Duodenal mucosa (tissue), 2 donors: ENCODE results near the gene AZGP1.
"Not testable (repeated sequence)": the region's sequence is repeated elsewhere in the genome, so short reads cannot be mapped to it uniquely, and the experiment has no call there.

ENCODE experiments used
- H3K27ac ChIP-seq: one replicate; pipeline ENCODE4 v1.7.0; 2013; ENCODE audit warnings: low read depth, low read length
- H3K27me3 ChIP-seq, 2 donors: one replicate each; pipeline ENCODE4 v1.7.0; 2013; ENCODE audit warnings: low read length in 2 of 2, control low read depth in 1 of 2; ENCODE audit not compliant: insufficient read depth in 2 of 2, control insufficient read depth in 1 of 2
- H3K36me3 ChIP-seq, 2 donors: one replicate each; pipeline ENCODE4 v1.7.0; 2013; ENCODE audit warnings: low read length in 2 of 2, control low read depth in 1 of 2; ENCODE audit not compliant: insufficient read depth in 2 of 2, control insufficient read depth in 1 of 2
- H3K4me1 ChIP-seq, 2 donors: one replicate each; pipeline ENCODE4 v1.7.0; 2013; ENCODE audit warnings: low read length in 2 of 2, control low read depth in 1 of 2; ENCODE audit not compliant: insufficient read depth in 2 of 2, control insufficient read depth in 1 of 2
- H3K4me3 ChIP-seq, 2 donors: one replicate each; pipeline ENCODE4 v1.7.0; 2013; ENCODE audit warnings: low read length in 2 of 2, low read depth in 1 of 2
- H3K9ac ChIP-seq, 2 donors: one replicate each; pipeline ENCODE4 v1.7.0; 2013; ENCODE audit warnings: low read length in 2 of 2, low read depth in 1 of 2
- H3K9me3 ChIP-seq, 2 donors: one replicate each; pipeline ENCODE4 v1.7.0; 2013; ENCODE audit warnings: low read length in 2 of 2, control low read depth in 1 of 2; ENCODE audit not compliant: control insufficient read depth in 1 of 2

Gene AZGP1

DNA sequence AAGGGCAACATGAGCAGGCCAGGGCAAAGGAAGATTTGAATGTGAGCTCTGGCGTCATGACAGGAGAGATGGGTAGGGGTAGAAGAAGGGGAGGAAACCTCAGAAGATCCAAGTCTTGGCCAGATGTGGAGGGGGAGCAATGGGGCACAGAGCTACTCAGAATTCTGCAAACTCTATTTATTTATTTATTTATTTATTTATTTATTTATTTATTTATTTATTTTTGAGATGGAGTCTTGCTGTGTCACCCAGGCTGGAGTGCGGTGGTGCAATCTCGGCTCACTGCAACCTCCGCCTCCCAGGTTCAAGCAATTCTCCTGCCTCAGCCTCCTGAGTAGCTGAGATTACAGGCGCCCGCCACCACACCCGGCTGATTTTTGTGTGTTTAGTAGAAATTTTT lies 21.2 kb downstream of the AZGP1 start:
- not testable (repeated sequence) for H3K4me3 ChIP-seq, H3K9ac ChIP-seq, H3K27ac ChIP-seq, H3K4me1 ChIP-seq, H3K36me3 ChIP-seq, H3K9me3 ChIP-seq, H3K27me3 ChIP-seq

DNA sequence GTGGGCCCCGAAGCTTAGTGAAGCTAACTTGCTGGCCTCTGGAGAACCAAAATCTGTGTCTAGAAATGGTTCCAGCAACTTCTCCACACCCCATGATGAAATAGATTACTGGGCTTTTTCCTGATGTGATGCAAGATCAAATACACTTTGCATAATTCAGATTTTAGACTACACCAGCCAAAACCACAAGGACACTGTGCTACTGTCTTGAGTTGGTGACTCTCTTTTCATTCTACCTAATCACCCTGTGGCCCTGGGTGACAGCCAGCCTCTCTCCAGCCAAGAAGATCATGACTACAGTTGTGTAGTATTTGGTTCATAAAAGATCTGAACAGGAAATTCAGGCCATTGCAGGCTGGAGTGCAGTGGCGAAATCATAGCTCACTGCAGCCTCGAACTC lies 22.2 kb downstream of the AZGP1 start:
- Histone ChIP-seq H3K9me3 (peaks cover 2 to 4% of the 10 kb centered on the region in 2 donors), H3K36me3 (no peaks in the 10 kb centered on the region), H3K27ac (no peak overlapping the region), H3K4me3 (no peak overlapping the region), H3K4me1 (no peaks in the 10 kb centered on the region), H3K27me3 (no peaks in the 10 kb centered on the region), H3K9ac (no peak overlapping the region)

GRCh38 chr7:99952649-99953048 lies 23.2 kb downstream of the AZGP1 start:
- not testable (repeated sequence) for H3K9me3 ChIP-seq, H3K27me3 ChIP-seq, H3K27ac ChIP-seq, H3K4me1 ChIP-seq, H3K36me3 ChIP-seq, H3K4me3 ChIP-seq, H3K9ac ChIP-seq

DNA sequence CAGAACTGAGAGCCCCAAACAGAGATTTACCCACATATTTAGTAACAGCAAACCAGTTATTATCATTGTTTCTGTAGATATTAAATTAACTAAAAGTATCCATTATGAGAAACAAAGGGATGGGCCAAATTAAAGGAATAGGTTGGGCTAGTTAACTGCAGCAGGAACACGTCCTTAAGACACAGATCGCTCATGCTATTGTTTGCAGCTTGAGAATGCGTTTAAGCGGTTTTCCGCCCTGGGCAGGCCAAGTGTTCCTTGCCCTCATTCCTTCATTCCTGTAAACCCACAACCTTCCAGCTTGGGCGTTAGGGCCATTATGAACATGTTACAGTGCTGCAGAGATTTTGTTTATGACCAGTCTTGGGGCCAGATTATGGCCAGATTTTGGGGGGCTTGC lies 25.0 kb downstream of the AZGP1 start:
- not testable (repeated sequence) for H3K4me1 ChIP-seq, H3K27me3 ChIP-seq, H3K36me3 ChIP-seq, H3K9me3 ChIP-seq, H3K27ac ChIP-seq, H3K9ac ChIP-seq, H3K4me3 ChIP-seq

- Histone ChIP-seq H3K9ac (no peak overlapping the region), H3K27ac (no peak overlapping the region), H3K4me1 (no peaks in the 10 kb centered on the region), H3K27me3 (no peaks in the 10 kb centered on the region), H3K36me3 (no peaks in the 10 kb centered on the region), H3K9me3 (peaks cover 2 to 4% of the 10 kb centered on the region in 2 donors), H3K4me3 (no peak overlapping the region)
Measured at GRCh38 chr7:99949645-99950228, 26.1 kb downstream of the AZGP1 start.

DNA sequence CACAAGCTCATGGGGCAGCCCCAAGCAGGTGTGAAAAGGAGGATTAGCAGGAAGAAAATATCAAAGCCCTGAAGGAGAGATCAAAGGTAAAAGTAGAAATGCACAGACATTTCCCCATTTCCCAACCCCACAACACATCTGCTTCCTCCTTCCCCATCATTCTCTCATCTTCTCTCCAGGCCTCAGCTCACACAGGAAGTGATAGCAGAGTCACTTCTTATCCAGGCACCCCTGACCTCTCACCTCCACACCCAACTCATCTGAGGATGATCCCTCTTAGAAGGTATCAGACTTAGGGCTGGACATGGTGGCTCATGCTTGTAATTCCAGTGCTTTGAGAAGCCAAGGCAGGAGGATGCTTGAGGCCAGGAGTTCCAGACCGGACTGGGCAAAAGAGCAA lies 28.2 kb downstream of the AZGP1 start:
- Histone ChIP-seq H3K9ac (no peak overlapping the region), H3K36me3 (no peaks in the 10 kb centered on the region), H3K9me3 (peaks cover 2 to 4% of the 10 kb centered on the region in 2 donors), H3K4me1 (no peaks in the 10 kb centered on the region), H3K27ac (no peak overlapping the region), H3K27me3 (no peaks in the 10 kb centered on the region), H3K4me3 (no peak overlapping the region)

GRCh38 chr7:99944497-99945070 lies 31.2 kb downstream of the AZGP1 start:
- no peaks in the 10 kb centered on the region for H3K4me1 ChIP-seq
- no peaks in the 10 kb centered on the region for H3K36me3 ChIP-seq
- H3K9me3 ChIP-seq, result no peaks in the 10 kb centered on the region
- no peak overlapping the region for H3K9ac ChIP-seq
- no peak overlapping the region for H3K4me3 ChIP-seq
- no peak overlapping the region for H3K27ac ChIP-seq
- no peaks in the 10 kb centered on the region for H3K27me3 ChIP-seq

DNA sequence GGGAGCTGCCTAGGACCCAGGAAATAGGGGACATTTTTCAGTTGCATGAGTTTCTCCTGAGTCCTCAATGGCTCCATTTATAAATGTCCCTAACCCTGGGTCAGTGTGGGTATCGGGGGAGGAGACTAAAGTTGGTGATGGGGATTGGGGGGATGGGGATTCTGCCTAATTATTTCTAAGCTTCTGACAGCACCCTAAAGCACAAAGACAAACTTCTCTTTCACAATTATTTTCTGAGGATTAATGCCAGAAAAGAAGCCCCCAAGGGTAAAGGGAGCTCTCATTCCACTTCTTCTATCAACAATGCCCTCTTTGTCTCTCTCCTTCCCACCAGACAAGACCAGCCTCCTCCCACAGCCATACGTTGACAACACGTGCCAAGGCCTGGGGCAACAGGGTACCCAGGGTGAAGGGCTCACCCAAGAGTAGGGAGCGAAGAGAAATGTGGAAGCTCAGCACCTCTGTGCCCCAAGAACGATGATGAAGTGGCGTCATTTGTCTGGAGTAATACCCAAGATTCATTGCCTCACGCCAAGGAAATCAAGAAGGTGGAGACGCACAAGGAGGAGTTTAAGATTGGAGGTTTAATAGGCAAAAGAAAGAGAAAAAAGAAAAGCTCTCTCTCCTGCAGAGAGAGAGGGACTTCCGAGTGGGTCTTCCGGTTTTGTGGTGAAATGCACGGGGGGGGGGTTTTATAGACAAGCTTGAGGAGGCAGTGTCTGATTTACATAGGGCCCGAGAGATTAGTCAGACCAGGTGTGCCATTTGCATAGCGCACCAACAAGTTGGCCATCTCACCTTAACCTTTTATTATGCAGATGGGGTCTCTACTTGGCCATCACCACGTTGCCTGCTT lies 32.0 kb downstream of the AZGP1 start:
- H3K27ac ChIP-seq, result no peak overlapping the region
- no peak overlapping the region for H3K4me3 ChIP-seq
- H3K36me3 ChIP-seq, result no peaks in the 10 kb centered on the region
- peaks cover 0 to under 1% of the 10 kb centered on the region in 2 donors for H3K9me3 ChIP-seq
- H3K9ac ChIP-seq, result no peak overlapping the region
- H3K4me1 ChIP-seq, result no peaks in the 10 kb centered on the region
- no peaks in the 10 kb centered on the region for H3K27me3 ChIP-seq

GRCh38 chr7:99938296-99938695 lies 37.5 kb downstream of the AZGP1 start:
- no peak overlapping the region for H3K9ac ChIP-seq
- no peak overlapping the region for H3K4me3 ChIP-seq
- H3K36me3 ChIP-seq, result no peaks in the 10 kb centered on the region
- no peak overlapping the region for H3K27ac ChIP-seq
- H3K27me3 ChIP-seq, result peaks cover 0 to 5% of the 10 kb centered on the region in 2 donors
- H3K9me3 ChIP-seq, result peaks cover 6 to 9% of the 10 kb centered on the region in 2 donors
- no peaks in the 10 kb centered on the region for H3K4me1 ChIP-seq

DNA sequence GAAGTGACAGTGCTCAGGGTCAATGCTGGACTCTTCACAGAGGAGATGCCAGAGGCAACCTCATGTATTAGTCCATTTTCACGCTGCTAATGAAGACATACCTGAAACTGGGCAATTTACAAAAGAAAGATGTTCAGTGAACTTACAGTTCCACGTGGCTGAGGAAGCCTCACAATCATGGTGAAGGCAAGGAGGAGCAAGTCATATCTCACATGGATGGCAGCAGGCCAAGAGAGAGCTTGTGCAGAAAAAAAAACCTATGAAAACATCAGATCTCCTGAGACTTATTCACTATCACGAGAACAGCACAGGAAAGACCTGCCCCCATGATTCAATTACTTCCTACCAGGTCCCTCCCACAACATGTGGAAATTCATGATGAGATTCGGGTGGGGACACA lies 40.8 kb downstream of the AZGP1 start:
- H3K27ac ChIP-seq, H3K36me3 ChIP-seq, H3K9ac ChIP-seq, H3K4me1 ChIP-seq, H3K9me3 ChIP-seq, H3K4me3 ChIP-seq: not testable (repeated sequence)
- H3K27me3 ChIP-seq, result peaks cover 0 to 11% of the 10 kb centered on the region in 2 donors
